Measurements from ENCODE around the gene GDPD4. TPM values are rescaled to one million over a fixed set of nuclear protein-coding genes. Genes with fewer than 3 reads are reported as not detected.

GDPD4 gene
- total RNA-seq, 4 donors from 2014 or later: not detected

- no peak for ATAC-seq
- TF ChIP-seq CTCF (IDR thresholded peaks at IDR 0.05 in 4 of 5, conservative IDR thresholded peaks at IDR 0.05 in 1 of 5): no peak
- TF ChIP-seq POLR2A (IDR thresholded peaks at IDR 0.05): no peak
- Histone ChIP-seq H3K4me3 (no peak overlapping the region), H3K36me3 (no peaks in the 10 kb centered on the region), H3K4me1 (peaks cover 5% of the 10 kb centered on the region in 2 donors), H3K27me3 (no peaks in the 10 kb centered on the region), H3K27ac (no peak overlapping the region), H3K9me3 (no peaks in the 10 kb centered on the region)
- DNase-seq: no peak
- in situ Hi-C loops (cut with MboI; ENCODE audit: low sequenced_read_pairs in 4 of 4) (loop anchor here in 3 of 4 donors (10.0 kb wide), 3 partner anchors 66 to 364 kb away; partner anchors contain the start of gene MYO7A (in 1 of the 3)), intact Hi-C loops (cut with DNase I; ENCODE audit: low total_unique reads) (no loop called here)
These were observed 111.0 kb downstream of the GDPD4 start for GRCh38 chr11:77190331-77191075.

- TF ChIP-seq POLR2A (IDR thresholded peaks at IDR 0.05) (no peak), CTCF (IDR thresholded peaks at IDR 0.05 in 4 of 5, conservative IDR thresholded peaks at IDR 0.05 in 1 of 5) (no peak)
- no peak overlapping the region for H3K4me3 ChIP-seq
- no peaks in the 10 kb centered on the region for H3K9me3 ChIP-seq
- H3K27me3 ChIP-seq: no peaks in the 10 kb centered on the region
- in situ Hi-C loops (cut with MboI; ENCODE audit: low sequenced_read_pairs in 4 of 4) (loop anchor here (5.0 to 10.0 kb wide), 5 partner anchors 62 to 365 kb away; partner anchors contain the start of gene MYO7A (in 4 of the 4)), intact Hi-C loops (cut with DNase I; ENCODE audit: low total_unique reads) (loop anchor here (2.0 kb wide), 1 partner anchor 143 kb away; no protein-coding TSS in a partner anchor)
- DNase-seq (no peak), ATAC-seq (no peak)
- H3K27ac ChIP-seq: no peak overlapping the region
- H3K36me3 ChIP-seq: no peaks in the 10 kb centered on the region
- no peaks in the 10 kb centered on the region for H3K4me1 ChIP-seq
These were observed 111.8 kb downstream of the GDPD4 start for GRCh38 chr11:77189588-77190210.

DNA sequence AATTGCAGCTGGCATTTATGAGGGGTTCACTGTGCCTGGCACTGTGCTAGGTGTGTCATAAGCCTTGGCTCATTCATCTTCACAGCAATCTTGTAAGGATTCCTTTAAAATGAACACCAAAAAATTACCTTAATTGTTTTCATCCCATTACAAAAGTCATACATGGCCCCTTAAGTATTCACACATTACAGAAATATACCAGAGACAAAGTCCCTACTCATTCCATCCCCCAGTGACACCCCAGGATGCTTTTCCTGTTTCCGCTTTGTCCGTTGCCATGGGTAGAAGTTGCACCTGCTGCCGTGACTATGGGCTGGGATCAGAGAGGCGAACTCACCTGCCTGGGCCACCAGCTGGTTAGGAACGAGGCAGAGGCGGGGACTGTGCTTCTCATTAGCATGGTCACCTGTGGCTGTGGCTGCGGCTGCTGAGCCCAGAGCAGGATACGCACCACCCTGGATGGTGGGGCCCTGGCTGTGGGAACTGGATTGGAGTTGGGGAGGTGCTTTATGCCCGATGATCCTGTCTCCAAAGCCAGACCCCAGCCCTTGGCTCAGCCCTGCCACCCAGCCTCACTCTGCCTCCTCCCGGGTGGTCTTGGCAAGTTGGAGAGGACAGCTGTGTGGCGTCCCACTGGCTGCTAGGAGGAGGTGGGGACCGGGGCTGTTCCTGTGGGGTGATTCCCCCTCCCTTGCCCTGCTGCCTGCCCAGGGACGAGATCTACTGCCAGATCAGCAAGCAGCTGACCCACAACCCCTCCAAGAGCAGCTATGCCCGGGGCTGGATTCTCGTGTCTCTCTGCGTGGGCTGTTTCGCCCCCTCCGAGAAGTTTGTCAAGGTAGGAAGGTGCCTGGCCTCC lies 112.6 kb downstream of the GDPD4 start:
- Histone ChIP-seq H3K4me3 (no peak overlapping the region), H3K9me3 (no peaks in the 10 kb centered on the region), H3K27ac (no peak overlapping the region), H3K27me3 (no peaks in the 10 kb centered on the region), H3K4me1 (no peaks in the 10 kb centered on the region), H3K36me3 (no peaks in the 10 kb centered on the region)
- intact Hi-C loops (cut with DNase I; ENCODE audit: low total_unique reads): loop anchor here (1.0 to 2.0 kb wide), 2 partner anchors 62 to 142 kb away; no protein-coding TSS in a partner anchor
- no peak for TF ChIP-seq CTCF (IDR thresholded peaks at IDR 0.05 in 4 of 5, conservative IDR thresholded peaks at IDR 0.05 in 1 of 5)
- TF ChIP-seq POLR2A (IDR thresholded peaks at IDR 0.05): no peak
- in situ Hi-C loops (cut with MboI; ENCODE audit: low sequenced_read_pairs in 4 of 4): loop anchor here in 3 of 4 donors (5.0 to 10.0 kb wide), 3 partner anchors 62 to 144 kb away; partner anchors contain the start of gene MYO7A (in 3 of the 3)
- no peak for DNase-seq
- ATAC-seq: no peak

- Histone ChIP-seq H3K4me1 (no peaks in the 10 kb centered on the region), H3K27ac (no peak overlapping the region), H3K4me3 (no peak overlapping the region), H3K36me3 (no peaks in the 10 kb centered on the region), H3K9me3 (no peaks in the 10 kb centered on the region), H3K27me3 (no peaks in the 10 kb centered on the region)
- ATAC-seq (peak; percentile 81 to 90), DNase-seq (peak; percentile 47 to 70)
- in situ Hi-C loops (cut with MboI; ENCODE audit: low sequenced_read_pairs in 4 of 4) (loop anchor here in 3 of 4 donors (5.0 to 10.0 kb wide), 3 partner anchors 61 to 143 kb away; partner anchors contain the start of gene MYO7A (in 3 of the 3)), intact Hi-C loops (cut with DNase I; ENCODE audit: low total_unique reads) (loop anchor here (1.0 to 2.0 kb wide), 2 partner anchors 61 to 141 kb away; no protein-coding TSS in a partner anchor)
- TF ChIP-seq CTCF (IDR thresholded peaks at IDR 0.05 in 4 of 5, conservative IDR thresholded peaks at IDR 0.05 in 1 of 5) (peak; percentile 71 to 85 (median 75)), POLR2A (IDR thresholded peaks at IDR 0.05) (no peak)
These were observed 113.5 kb downstream of the GDPD4 start for GRCh38 chr11:77187776-77188632.
